CD1c-positive myeloid dendritic cell (primary cell): ENCODE measurements around the gene PRADC1.

Experiments used
- DNase-seq: peaks from one replicate; pipeline ENCODE4 v3.0.0-alpha.2; 2016; ENCODE audit errors: extremely low spot score

PRADC1 gene

DNA sequence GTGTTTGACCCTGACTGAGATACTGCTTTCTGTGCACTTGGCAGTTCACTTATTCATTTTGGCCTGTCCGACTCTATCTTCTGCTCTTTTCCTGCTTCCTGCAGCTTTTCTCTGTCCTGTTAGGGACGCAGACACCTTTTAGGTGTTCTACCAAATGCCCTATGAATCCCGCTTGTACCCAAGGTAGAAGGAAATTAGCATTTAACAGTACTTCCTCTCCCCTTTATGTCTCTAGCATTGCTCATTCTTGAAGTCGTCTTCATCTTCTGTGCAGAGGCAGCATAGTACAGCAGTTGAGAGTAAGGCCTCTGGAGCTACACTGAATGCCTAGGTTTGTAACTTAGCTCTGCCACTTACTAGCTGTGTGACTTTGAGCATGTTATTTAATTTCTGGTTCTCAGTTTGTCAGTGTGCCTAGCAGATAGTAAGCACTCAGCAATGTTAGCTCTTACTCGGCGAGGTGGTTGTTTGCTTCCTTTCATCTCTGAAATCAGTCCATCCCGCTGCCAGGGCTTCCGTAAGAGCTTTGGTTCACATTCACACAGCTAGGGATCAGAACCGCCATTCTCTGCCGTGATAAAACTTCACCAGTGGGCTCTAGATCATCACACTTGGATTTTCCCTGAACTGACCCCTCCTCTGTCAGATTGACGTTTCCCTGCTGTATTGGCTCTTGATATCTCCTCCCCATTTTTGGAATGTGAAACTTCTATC is 2.4 kb upstream of the PRADC1 start:
- no peak for DNase-seq

DNA sequence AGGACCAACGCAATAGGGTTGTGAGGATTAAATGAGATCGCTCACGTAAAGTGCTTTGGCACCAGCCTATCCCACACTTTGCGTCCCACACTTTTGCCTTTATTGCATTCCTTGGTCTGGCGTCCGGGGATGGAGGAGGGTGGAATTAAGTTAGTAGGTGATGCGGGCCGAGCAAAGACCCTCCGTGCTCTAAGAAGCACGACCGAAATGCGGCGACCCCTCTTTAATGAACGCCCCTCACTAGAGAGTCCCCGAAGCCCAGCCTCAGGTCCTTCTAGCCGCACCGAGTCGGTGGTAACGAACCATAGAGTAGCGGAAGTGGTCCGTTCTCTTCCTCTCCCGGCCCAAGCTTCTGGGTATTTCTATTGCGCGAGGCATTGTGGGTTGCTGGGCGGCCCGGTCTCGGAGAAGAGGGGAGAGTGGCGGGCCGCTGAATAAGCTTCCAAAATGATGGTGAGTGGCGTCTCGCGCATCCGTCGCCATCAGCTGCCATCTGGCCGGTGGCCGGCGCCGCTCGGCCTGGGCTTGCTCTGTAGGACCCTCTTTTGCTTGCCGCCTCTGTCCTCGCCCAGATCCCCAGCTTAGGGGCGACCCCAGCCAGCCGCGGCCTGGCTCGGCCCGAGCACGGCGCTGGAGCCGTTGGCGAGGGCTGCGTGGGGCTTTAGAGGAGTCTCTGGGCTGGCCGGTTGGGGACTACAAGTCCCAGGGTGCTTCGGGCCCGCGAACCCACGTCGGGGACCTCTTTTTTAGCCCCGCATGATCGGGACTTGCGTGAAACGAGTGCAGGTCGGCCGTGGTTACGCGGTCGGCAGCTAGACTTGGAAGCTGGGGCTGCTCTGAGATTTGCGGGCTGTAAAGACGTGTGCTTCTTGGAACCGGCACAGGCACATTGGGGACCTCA is 1.1 kb upstream of the PRADC1 start, which contains the start of gene CCT7:
Gene CCT7 (plus strand): TSS at position 377 of the 901 bp plus-strand sequence. CDS start 71 bp downstream, at position 448.
- DNase-seq: peak; percentile 94

DNA sequence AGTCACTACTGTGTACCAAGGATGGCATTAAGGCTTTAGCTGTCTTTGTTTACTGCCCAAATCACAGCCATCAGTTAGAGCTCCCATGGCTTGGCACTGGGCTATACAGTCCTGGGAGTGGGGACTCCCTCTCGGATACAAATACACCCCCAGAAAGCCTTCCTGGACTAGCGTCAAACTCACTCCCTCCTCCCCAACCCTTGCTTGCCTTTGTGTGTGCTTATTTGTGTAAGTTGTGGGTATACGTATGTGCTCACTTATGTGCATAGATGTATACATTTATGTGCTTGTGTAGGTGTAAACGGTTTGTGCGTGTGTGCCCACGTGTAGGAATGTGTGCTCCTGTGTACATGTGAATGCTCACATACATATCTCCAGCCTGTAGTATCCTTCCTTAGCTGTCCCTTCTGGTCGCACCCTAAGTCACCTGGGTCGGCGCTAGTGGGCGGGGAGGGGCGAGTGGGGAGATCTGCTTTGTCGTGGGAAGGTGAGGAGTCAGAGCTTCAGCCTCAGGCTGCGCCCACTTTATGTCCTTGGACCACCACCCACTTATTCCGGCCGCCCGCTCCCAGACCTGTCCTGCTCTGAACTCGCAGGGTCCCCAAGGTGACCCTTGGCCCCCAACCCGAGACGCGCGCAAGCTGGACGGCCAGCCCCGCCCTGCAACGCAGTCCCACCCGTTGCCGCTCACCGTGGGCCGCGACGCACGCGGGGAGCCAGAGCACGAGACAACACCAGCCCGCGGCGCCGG is 461 bp downstream of the PRADC1 start:
- DNase-seq: no peak

DNA sequence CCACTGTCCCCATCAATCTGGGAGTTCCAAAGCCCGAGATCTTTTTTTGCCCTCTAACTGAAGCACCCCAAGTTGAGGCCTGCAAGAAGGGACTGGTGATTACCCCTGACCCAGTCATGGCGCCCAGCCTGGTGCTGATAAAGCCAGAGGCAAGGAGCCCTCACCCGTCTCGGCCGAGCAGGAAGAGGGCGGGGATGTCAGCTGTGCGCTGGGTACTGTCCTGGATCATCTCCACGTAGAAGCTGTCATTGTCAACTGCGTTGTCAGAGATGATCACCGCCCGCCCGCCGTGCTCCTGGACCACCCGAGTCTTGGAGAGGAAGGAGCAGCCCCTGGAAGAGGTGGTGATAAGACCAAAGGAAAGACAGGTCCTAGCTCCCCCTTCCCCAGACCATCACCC is 4.4 kb downstream of the PRADC1 start:
- DNase-seq: no peak

DNA sequence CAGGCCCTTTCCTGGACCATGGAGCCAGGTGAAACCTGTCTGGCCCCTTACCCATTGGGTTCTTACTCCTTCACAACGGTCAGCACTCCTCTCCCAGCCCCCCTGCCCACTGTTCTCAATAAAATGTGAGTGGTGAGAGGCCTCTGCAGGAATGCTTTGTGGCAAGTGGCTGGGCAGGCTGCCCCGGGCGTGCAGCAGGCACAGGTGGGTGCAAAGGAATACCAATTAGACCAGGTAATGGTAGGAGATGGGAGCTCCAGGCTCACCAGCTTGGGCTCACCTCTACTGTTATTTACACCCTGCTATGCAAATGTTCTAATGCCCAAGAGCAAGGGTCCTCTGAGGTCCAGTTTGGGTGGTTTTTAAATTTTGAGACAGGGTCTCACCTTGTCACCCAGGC is 6.0 kb downstream of the PRADC1 start:
- DNase-seq: no peak

DNA sequence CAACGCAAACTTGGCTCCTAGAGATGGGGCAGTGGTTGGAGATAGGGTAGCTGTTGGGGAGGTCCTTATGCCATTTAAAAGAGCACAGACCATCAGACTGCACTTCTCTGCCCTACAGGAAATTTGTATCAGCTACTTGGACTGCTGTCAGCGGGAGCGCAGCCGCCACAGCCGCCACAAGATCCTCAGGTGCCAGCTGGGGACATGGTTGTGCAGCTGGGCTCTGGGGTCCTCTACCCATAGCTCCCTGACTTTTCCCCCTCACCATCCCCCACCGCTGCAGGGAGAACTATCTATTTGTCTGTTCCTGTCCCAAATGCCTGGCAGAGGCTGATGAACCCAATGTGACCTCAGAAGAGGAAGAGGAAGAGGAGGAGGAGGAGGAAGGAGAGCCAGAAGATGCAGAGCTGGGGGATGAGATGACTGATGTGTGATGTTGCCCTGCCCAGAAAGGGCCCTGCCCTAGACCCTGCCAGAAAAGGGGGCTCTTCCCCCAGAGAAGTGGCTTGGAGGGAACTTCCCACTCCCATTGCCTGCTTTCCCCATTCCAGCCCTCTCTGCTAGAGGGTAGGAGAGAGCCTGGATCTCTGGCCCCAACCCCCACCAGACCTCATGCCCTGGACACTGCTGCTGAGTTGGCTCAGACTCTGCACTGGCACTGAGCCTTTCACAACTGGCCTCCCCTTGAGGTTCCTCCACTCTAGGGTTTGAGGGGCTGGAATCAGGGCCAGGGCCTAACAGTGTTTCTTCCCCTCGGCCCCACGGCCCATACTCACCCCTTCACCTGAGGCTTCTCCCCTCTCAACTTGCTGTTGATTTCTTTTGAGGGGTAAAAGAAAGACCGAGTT is 7.3 kb downstream of the PRADC1 start:
- DNase-seq: peak; percentile 9

DNA sequence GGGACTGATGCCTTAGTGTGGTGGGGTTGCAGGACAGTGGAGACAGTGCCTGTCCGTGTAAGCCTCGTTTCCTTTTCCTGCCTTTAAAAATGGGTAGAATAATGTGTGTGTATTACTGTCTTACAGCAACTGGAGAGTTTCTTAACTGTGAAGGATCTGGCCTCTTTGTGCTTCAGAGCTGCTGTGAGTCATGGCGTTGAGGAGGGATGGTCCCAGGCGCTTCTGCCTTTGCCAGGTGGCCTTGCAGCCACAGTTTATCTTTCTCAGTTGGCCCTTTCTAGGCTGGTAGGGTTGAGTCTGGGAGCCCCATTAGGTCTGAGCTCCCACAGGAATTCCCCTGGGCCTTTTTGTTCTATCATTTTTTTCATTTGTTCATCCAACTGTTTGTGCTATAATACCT is 9.2 kb downstream of the PRADC1 start:
- no peak for DNase-seq

DNA sequence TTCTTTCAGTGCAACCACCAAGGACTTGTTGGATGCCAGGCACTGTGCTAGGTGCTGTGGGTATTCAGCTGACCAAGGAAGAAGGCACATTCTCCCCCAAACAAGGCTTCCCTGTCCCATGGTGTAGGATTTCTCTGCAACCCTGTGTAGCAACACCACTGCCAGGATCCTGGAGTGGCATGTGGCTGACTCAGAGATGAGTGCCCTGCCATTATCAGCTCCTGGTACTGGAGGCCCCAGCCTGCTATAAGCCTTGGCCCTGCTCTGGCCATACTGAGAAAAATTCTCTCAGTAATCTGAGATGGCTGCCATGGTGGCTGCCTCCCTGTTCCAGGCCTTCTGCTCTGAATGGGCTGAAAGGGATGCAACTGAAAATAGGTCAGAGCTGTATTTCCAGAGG is 14.7 kb downstream of the PRADC1 start:
- no peak for DNase-seq

DNA sequence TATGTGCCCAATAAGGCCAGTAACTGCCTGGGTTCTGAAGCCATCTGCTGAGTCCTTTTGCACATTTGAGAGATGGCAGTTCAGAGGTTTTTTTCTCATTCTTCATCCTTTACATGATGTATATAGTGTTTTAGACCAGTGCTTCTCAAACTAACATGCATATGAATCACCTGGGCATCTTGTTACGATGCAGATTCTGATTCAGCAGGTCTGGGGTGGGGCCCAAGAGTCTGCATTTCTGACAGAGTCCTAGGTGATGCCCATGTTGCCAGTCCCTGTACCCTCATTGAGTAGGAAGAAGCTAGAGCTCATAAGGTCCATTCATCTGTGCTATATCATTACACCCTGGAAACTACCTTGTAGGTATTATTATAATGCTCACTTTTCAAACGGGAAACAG is 15.2 kb downstream of the PRADC1 start:
- no peak for DNase-seq

DNA sequence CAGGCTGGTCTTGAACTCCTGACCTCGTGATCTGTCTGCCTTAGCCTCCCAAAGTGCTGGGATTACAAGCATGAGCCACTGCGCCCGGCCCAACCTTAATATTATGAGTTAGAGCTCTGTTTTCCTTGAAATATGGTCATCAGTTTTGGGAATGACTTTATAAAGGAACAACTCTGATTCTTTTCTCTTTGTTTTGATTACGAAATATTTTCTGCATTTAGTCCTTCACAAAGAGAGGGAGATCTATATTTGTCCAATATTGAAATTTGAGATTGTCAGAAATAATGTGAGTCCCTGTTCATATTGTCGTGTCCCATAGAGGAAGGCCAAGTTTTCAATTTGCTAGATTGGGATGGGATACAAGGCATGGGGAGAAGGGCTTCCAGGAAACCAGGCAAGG is 15.9 kb downstream of the PRADC1 start:
- DNase-seq: no peak

DNA sequence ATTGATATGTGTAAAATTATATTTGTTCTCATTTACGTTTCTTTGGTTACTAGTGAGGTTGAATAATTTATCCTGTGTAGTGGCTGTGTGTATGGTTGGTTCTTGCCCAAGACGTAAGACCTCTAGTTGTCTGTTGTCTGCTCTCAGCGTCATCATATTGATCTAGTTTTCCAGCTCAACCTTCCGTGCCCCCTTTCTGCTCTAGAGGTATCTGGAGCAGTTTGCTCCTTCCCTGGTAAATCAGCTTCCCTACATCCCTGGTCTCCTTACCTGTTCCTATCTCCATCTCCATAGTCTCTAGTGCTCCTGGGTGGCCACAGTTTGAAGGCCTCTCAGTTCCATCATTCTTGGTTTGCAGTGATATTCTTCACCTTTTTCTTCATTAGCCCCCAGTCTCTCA is 17.8 kb downstream of the PRADC1 start:
- DNase-seq: no peak

DNA sequence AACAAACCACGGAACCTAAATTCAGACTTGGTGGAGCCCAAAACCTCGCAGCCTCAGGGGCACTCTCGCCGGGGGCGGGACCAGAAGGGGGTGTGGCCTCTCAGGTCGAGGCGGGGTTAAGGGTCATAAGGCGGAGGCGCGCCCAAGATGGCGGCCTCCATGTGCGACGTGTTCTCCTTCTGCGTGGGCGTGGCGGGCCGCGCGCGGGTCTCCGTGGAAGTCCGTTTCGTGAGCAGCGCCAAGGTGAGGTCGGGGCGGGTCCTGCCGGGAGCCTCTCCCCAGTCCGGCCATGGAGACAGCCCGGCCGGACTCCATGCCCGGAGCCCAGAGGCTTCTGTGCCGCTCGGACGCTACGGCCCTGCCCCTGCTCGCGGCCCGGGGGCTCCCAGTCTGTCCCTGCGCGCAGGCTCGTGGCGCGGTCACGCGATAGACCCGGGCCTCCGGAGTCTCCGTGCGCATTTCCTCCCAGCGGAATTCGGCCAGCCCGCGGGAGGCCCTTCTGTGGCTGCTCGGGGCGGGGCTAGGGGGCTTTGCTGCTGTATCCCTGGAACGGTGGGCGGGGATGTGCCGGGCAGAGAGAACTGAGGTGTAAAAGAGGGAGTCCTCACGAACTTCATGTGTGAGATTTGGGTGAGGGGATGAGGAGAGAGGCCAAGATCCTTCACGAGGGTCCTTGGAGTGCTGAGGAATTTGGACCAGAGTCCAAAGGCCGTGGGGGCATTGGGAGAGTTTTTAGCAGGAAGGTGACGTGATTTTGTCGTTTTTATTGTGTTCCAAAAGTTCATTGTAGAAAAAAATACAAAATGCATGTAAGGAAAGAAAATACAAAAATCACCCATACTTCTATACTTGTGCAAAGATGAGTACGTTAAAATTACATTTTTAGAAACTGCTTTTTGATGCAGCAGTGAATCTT is 18.7 kb downstream of the PRADC1 start, which contains the start of gene SMYD5:
Gene SMYD5 (plus strand): TSS at position 126 of the 916 bp plus-strand sequence. CDS start 22 bp downstream, at position 148.
- DNase-seq: peak; percentile 94

DNA sequence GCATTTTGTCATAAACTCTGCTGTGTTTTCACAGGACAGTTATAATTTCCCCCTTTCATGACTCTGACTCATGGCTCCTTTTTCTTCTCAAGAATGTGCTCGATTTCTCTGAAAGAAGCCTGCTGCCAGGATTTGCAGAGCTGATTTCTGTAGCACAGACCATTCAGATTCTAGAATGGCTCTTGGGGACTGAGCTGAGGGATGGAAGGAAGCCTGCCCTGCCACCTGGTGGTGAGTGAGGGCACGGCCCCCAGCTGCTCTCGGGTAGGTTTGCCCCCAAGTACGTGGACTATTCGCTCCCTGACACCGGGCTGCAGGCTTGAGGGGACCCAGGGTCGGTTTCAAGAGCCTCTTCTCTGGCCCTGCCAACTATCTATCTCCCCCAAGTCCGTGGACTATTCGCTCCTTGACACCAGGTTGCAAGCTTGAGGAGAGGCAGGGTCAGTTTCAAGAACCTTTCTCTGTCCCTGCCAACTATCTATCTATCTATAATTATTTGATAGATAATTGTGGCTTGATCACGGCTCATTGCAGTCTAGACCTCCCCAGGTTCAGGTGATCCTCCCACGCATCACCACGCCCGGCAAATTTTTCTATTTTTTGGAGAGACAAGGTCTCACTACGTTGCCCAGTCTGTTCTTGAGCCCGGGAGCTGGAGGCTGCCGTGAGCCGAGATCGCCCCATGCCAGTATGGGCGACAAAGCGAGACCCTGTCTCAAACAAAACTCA is 20.4 kb downstream of the PRADC1 start:
- DNase-seq: peak; percentile 78

DNA sequence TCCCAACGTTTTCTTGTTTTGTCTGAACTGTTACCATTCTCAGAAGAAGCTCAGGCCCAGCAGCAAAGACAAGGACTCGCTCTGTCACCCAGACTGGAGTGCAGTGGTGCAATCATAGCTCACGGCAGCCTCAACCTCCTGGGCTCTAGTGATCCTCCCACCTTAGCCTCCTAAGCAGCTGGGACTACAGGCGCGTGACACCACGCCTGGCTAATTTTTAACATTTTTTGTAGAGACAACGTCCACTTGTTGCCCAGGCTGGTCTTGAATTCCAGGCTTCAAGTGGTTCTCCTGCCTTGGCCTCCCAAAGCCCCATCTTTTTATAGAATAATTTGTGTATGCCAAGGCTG is 21.0 kb downstream of the PRADC1 start:
- DNase-seq: no peak

DNA sequence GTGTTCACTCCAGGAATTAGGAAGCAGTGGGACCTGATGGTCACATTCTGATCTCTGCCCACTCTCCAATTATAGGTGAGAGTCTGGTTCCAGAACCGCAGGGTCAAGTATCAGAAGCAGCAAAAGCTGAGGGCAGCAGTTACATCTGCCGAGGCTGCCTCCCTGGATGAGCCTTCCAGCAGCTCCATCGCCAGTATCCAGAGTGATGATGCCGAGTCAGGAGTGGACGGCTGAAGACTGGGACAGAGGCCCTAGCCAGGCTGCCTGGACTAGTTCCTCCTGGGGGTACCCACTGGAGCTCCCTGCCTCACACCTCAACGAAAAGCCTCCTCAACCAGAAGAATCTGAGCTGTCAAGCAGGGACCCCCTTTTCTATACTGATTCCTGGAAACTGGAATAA is 22.3 kb downstream of the PRADC1 start:
- DNase-seq: no peak

DNA sequence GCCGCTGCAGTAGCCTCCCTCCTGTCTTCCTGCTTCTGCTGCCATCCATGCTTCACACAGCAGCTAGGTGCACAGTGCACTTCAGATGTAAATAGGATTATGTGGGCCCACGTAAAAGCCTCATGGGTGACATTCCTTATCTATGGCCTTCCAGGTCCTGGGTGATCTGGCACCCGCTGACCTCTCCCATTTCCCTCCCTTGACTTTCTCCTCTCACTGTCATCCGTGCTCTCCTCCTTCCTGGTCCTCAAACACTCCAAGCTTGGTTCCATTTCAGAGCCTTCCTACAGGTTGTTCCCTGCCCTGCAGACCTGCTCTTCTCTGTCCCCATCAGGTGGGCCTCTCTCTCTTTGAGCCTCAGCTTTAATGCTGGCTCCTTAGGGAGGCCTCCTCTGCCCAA is 23.0 kb downstream of the PRADC1 start:
- no peak for DNase-seq

DNA sequence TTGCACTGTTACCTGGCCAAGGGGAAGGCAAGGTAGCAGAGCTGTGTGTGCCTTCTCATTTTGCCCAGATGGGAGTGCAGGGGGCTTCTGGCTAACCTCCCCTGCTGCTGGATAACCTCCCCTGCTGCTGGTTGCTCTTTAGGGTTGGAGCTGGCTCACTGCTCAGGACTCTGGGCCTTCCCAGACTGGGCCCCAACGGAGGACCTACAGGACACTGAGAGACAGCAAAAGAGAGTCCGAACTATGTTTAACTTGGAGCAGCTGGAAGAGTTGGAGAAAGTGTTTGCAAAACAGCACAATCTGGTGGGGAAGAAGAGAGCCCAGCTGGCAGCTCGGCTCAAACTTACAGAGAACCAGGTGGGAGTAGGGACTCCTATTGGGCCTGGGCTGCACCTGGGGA is 24.8 kb downstream of the PRADC1 start:
- DNase-seq: no peak

DNA sequence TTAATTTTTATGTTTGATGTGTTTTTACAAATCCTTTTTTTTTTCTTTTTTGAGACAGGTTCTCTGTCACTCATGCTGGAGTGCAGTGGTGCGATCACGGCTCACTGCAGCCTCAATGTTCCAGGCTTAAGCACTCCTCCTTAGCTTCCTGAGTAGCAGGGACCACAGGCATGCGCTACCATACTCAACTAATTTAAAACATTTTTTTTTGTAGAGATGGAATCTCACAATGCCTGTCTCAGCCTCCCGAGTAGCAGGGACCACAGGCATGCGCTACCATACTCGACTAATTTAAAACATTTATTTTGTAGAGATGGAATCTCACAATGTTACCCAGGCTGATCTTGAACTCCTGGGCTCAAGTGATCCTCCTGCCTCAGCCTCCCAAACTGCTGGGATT is 27.4 kb downstream of the PRADC1 start:
- DNase-seq: no peak

DNA sequence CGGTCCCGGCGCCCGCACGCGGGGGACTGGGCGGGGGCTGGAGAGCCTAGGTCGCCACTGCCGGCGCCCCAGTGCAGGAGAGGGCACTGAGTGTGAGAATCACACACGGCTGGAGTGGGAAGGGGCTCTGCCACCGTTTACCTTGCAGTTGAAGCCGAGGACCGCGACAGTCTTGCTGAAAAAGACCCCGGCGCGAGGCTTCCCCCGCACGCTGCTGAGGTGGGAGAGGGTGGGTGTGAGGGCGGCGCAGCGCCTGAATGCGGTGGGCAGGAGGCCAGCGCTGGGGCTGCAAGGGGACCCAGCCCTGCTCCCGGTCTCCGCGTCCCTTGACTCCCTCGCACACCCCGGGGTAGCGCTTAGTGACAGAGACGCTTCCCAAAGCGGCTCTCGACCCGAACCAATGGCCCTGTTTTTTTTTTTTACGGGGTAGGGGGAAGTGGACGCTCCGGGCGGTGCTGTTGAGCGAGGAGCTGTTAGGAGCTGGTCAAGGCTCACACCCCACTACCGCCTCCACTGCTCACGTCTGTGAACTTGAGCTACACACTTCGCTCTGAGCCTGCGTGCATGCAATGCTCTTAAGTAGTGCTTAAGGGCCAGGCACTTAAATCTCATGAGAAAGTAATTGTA is 29.9 kb downstream of the PRADC1 start:
- no peak for DNase-seq
